HUDEP-2 (cell line): ENCODE results near the gene MB.
"Not testable (repeated sequence)": the region's sequence is repeated elsewhere in the genome, so short reads cannot be mapped to it uniquely, and the experiment has no call there.

ENCODE experiments used
- DNase-seq, 76 experiments: peaks; one replicate each; lab custom pipeline; 2025; ENCODE audit not compliant: unreplicated experiment in 76 of 76; lab: John Stamatoyannopoulos, UW

Gene MB

GRCh38 chr22:35617137-35617755 lies at the start of gene MB:
MB (minus strand) TSS chr22:35617329; CDS start chr22:35617257, 72 bp downstream.
- no peak for DNase-seq

GRCh38 chr22:35666699-35667098 lies 49.6 kb upstream of the MB start:
- not testable (repeated sequence) for DNase-seq

GRCh38 chr22:35664955-35665587 lies 47.9 kb upstream of the MB start:
- DNase-seq, result no peak

- no peak for DNase-seq
Measured at GRCh38 chr22:35663371-35663770, 46.2 kb upstream of the MB start.

- no peak for DNase-seq
Measured at GRCh38 chr22:35662914-35663313, 45.8 kb upstream of the MB start.

- DNase-seq, result no peak
Measured at GRCh38 chr22:35661464-35661863, 44.3 kb upstream of the MB start.

GRCh38 chr22:35660291-35661127 lies 43.4 kb upstream of the MB start:
- no peak for DNase-seq

- DNase-seq, result peak in 1 of 76 experiments; percentile 12
Measured at GRCh38 chr22:35657571-35658312, 40.6 kb upstream of the MB start.

GRCh38 chr22:35656284-35656752 lies 39.2 kb upstream of the MB start:
- no peak for DNase-seq

GRCh38 chr22:35653824-35654223 lies 36.7 kb upstream of the MB start:
- DNase-seq, result no peak

GRCh38 chr22:35651085-35651484 lies 34.0 kb upstream of the MB start:
- no peak for DNase-seq

GRCh38 chr22:35649636-35650250 lies 32.6 kb upstream of the MB start:
- DNase-seq, result no peak

GRCh38 chr22:35649026-35649553 lies 32.0 kb upstream of the MB start:
- no peak for DNase-seq

- peak in 4 of 76 experiments; percentile 10 to 24 (median 14) for DNase-seq
Measured at GRCh38 chr22:35648066-35649025, 31.2 kb upstream of the MB start, which contains the start of gene APOL6. APOL6 (plus strand) TSS chr22:35648446; CDS start chr22:35656426, 7,980 bp downstream.

- DNase-seq, result no peak
Measured at GRCh38 chr22:35645646-35646045, 28.5 kb upstream of the MB start.

- no peak for DNase-seq
Measured at GRCh38 chr22:35643991-35644390, 26.9 kb upstream of the MB start.

- no peak for DNase-seq
Measured at GRCh38 chr22:35642305-35642741, 25.2 kb upstream of the MB start.

- no peak for DNase-seq
Measured at GRCh38 chr22:35641494-35642120, 24.5 kb upstream of the MB start.
